Measurements from ENCODE around the gene AIFM2.

Gene AIFM2

DNA sequence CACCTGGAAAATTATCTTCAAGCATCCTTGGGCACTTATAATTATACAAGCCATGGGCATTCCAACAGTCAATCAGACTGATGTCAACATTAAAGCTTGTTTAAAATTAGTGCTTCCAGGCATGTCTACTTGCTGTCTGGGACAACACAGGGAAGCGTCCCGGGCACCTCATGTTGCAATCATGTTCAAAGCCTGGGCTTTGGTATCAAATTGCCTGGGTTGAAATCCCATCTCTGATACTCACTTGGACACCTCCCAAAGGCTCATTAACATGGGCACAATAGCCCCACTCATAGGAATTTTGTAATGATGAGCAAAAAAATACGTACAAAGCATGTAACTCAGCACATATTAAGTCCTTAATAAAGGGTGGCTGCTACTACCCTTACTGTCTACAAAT lies 14.4 kb downstream of the AIFM2 start (continued):
- TF ChIP-seq, protein P1, sequence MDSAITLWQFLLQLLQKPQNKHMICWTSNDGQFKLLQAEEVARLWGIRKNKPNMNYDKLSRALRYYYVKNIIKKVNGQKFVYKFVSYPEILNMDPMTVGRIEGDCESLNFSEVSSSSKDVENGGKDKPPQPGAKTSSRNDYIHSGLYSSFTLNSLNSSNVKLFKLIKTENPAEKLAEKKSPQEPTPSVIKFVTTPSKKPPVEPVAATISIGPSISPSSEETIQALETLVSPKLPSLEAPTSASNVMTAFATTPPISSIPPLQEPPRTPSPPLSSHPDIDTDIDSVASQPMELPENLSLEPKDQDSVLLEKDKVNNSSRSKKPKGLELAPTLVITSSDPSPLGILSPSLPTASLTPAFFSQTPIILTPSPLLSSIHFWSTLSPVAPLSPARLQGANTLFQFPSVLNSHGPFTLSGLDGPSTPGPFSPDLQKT (IDR thresholded peaks at IDR 0.05; ENCODE audit: borderline replicate concordance, low read depth, low read length): no peak
- no peak for TF ChIP-seq ZNF658 (tag by site-specific recombination; IDR thresholded peaks at IDR 0.05)
- no peak for TF ChIP-seq REPIN1 (tag by site-specific recombination; IDR thresholded peaks at IDR 0.05; ENCODE audit: low read depth)
- TF ChIP-seq ZNF701 (tag by site-specific recombination; IDR thresholded peaks at IDR 0.05): no peak
- TF ChIP-seq, protein P2, sequence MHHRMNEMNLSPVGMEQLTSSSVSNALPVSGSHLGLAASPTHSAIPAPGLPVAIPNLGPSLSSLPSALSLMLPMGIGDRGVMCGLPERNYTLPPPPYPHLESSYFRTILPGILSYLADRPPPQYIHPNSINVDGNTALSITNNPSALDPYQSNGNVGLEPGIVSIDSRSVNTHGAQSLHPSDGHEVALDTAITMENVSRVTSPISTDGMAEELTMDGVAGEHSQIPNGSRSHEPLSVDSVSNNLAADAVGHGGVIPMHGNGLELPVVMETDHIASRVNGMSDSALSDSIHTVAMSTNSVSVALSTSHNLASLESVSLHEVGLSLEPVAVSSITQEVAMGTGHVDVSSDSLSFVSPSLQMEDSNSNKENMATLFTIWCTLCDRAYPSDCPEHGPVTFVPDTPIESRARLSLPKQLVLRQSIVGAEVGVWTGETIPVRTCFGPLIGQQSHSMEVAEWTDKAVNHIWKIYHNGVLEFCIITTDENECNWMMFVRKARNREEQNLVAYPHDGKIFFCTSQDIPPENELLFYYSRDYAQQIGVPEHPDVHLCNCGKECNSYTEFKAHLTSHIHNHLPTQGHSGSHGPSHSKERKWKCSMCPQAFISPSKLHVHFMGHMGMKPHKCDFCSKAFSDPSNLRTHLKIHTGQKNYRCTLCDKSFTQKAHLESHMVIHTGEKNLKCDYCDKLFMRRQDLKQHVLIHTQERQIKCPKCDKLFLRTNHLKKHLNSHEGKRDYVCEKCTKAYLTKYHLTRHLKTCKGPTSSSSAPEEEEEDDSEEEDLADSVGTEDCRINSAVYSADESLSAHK (tag by site-specific recombination; IDR thresholded peaks at IDR 0.05): no peak
- no peak for TF ChIP-seq ZNF623 (tag by site-specific recombination; IDR thresholded peaks at IDR 0.05)
- no peak for TF ChIP-seq WT1 (tag by site-specific recombination; IDR thresholded peaks at IDR 0.05)

DNA sequence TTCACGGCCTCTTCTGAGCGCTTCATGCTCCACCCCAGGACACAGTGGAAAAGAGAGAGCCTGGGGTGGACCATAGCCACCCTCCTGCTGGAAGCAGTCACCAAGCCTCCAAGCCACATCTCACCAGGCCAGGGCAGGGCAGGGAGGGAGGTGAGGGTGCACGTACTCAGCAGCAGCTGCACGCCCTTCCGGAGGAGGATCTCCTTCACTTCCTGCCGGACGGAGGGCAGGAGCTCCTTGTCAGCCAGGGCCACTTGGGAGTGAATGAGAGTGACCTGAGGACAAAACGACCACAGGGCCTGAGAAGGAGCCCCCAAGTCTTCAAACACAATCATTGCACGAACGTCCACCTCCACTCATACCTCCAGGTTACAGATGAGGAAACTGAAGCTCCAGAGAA lies 15.0 kb downstream of the AIFM2 start:
- CTCF ChIA-PET: interaction anchor here (0.6 to 5.0 kb wide), 13 partner anchors 9 to 345 kb away, joined by 3 to 63 read pairs (median 6); partner anchors contain the start of gene TYSND1
- TF ChIP-seq, protein P3, sequence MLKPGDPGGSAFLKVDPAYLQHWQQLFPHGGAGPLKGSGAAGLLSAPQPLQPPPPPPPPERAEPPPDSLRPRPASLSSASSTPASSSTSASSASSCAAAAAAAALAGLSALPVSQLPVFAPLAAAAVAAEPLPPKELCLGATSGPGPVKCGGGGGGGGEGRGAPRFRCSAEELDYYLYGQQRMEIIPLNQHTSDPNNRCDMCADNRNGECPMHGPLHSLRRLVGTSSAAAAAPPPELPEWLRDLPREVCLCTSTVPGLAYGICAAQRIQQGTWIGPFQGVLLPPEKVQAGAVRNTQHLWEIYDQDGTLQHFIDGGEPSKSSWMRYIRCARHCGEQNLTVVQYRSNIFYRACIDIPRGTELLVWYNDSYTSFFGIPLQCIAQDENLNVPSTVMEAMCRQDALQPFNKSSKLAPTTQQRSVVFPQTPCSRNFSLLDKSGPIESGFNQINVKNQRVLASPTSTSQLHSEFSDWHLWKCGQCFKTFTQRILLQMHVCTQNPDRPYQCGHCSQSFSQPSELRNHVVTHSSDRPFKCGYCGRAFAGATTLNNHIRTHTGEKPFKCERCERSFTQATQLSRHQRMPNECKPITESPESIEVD (tag by site-specific recombination; IDR thresholded peaks at IDR 0.05): no peak
- no peak for TF ChIP-seq ZNF701 (tag by site-specific recombination; IDR thresholded peaks at IDR 0.05)
- TF ChIP-seq, protein P4, sequence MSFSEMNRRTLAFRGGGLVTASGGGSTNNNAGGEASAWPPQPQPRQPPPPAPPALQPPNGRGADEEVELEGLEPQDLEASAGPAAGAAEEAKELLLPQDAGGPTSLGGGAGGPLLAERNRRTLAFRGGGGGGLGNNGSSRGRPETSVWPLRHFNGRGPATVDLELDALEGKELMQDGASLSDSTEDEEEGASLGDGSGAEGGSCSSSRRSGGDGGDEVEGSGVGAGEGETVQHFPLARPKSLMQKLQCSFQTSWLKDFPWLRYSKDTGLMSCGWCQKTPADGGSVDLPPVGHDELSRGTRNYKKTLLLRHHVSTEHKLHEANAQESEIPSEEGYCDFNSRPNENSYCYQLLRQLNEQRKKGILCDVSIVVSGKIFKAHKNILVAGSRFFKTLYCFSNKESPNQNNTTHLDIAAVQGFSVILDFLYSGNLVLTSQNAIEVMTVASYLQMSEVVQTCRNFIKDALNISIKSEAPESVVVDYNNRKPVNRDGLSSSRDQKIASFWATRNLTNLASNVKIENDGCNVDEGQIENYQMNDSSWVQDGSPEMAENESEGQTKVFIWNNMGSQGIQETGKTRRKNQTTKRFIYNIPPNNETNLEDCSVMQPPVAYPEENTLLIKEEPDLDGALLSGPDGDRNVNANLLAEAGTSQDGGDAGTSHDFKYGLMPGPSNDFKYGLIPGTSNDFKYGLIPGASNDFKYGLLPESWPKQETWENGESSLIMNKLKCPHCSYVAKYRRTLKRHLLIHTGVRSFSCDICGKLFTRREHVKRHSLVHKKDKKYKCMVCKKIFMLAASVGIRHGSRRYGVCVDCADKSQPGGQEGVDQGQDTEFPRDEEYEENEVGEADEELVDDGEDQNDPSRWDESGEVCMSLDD (tag by site-specific recombination; IDR thresholded peaks at IDR 0.05): no peak
- no peak for TF ChIP-seq ZNF596 (tag by site-specific recombination; IDR thresholded peaks at IDR 0.05)
- TF ChIP-seq, protein P5, sequence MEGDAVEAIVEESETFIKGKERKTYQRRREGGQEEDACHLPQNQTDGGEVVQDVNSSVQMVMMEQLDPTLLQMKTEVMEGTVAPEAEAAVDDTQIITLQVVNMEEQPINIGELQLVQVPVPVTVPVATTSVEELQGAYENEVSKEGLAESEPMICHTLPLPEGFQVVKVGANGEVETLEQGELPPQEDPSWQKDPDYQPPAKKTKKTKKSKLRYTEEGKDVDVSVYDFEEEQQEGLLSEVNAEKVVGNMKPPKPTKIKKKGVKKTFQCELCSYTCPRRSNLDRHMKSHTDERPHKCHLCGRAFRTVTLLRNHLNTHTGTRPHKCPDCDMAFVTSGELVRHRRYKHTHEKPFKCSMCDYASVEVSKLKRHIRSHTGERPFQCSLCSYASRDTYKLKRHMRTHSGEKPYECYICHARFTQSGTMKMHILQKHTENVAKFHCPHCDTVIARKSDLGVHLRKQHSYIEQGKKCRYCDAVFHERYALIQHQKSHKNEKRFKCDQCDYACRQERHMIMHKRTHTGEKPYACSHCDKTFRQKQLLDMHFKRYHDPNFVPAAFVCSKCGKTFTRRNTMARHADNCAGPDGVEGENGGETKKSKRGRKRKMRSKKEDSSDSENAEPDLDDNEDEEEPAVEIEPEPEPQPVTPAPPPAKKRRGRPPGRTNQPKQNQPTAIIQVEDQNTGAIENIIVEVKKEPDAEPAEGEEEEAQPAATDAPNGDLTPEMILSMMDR (tag by site-specific recombination; IDR thresholded peaks at IDR 0.05): no peak
- no peak for TF ChIP-seq KLF1 (tag by site-specific recombination; IDR thresholded peaks at IDR 0.05)
- TF ChIP-seq SP2 (tag by site-specific recombination; IDR thresholded peaks at IDR 0.05): no peak
- no peak for TF ChIP-seq ZNF776 (tag by site-specific recombination; IDR thresholded peaks at IDR 0.05; ENCODE audit: borderline replicate concordance)
- no peak for TF ChIP-seq GLIS1 (tag by site-specific recombination; IDR thresholded peaks at IDR 0.05)
- no peak for TF ChIP-seq ZSCAN16 (tag by site-specific recombination; IDR thresholded peaks at IDR 0.05)
- no peak for TF ChIP-seq ZNF138 (tag by site-specific recombination; IDR thresholded peaks at IDR 0.05; ENCODE audit: borderline replicate concordance)
- TF ChIP-seq ZNF202 (tag by site-specific recombination; IDR thresholded peaks at IDR 0.05; ENCODE audit: borderline replicate concordance): no peak
- no peak for TF ChIP-seq ZNF558 (tag by site-specific recombination; IDR thresholded peaks at IDR 0.05)
- TF ChIP-seq ZNF10 (tag by site-specific recombination; IDR thresholded peaks at IDR 0.05): no peak
- TF ChIP-seq ZNF658 (tag by site-specific recombination; IDR thresholded peaks at IDR 0.05): no peak
- TF ChIP-seq ZBTB20 (tag by site-specific recombination; IDR thresholded peaks at IDR 0.05): no peak
- H3K9me3 ChIP-seq (ENCODE audit: control insufficient read depth, insufficient read depth, low read depth, low read length): no peaks in the 10 kb centered on the region
- H3K27ac ChIP-seq (ENCODE audit: extremely low read depth, low read depth, low read length): no peak overlapping the region
- peaks cover 3 to 14% of the 10 kb centered on the region in 2 experiments; a peak in 2 of 3 replicates for H3K36me3 ChIP-seq (ENCODE audit: control insufficient read depth in 2 of 2, insufficient read depth in 1 of 2, low read length in 2 of 2)
- POLR2A ChIA-PET: interaction anchor here (0.6 kb wide), 1 partner anchor 53 kb away, joined by 3 read pairs; the partner anchor contains the start of gene SAR1A
- no peaks in the 10 kb centered on the region; the same call in 1 of the 2 replicates for H3K4me1 ChIP-seq (ENCODE audit: control insufficient read depth, insufficient read depth, low read length)
- H3K4me3 ChIP-seq (ENCODE audit: low read depth, low read length): no peak overlapping the region
